Measurements from ENCODE around the gene MFRP.
A peak's percentile ranks its signal among the peaks of the same experiment; 100 is the strongest.

Gene MFRP

DNA sequence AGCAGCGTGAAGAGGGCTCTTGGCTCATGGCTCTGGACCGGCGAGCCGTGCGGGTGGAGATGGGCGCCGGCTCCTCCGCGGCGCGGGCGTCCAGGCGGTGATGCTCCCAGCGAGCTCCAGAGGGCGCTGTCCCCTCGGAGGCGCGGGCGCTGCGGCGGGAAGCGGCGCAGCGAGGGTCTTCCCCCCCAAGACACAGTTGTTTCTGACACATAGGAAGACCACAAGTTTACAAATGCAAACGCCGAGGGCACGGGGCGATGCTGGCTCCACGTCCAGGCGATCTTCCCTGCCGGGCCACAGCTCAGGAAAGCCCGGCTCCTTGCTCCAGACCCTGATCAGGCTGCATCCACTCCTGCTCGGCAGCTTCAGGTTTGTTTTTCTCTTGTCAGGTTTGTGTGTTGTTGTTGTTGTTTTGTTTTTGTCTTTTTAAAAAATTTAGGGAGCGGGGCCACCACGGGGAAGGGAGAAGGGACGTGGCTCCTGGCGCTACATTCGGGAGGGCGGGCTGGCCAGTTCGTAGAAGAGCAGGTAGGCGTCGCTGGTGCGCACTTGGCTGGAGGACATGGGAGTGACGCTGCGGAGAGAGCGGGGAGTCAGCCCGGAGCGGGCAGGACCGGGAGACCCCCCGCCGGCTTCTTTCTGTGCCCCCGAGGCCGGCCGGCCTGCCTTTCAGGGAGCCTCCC is 10.0 kb upstream of the MFRP start:
- DNase-seq, result peak; percentile 64

DNA sequence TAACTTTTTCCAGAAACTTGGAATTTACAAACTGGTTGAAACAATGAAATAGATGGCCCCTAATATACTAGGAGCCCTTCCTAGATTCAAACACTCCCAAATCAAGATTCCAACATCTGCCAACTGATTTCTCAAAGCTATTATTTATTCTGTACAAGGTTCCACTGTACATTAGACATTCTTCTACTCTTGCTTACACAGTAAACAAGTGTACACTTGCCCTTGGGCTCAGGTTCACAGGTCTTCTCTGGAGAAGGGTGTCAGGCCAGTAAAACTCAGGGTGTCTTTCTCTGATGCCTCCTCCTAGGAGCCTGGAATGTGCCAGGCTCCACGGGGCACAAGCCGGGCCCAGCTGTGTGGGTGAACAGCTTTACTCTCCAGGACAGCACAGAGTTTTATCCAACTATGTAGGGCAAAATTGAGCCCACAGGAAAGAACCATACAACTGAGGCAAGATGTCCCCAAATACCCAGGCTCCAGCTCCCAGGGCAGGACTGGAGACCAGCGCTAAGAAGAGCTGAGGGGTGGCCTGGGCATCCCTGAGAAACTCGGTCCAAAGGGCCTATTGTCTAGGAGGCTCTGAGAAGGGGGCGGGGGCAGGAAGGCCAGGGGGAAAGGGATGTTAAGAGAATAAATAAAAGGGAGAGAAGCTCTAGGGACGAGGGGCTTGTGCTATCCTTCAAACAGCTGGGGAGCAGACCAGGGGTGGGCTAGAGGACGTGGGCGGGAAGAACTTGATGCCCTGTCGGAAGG is 8.8 kb upstream of the MFRP start:
- no peak for DNase-seq

DNA sequence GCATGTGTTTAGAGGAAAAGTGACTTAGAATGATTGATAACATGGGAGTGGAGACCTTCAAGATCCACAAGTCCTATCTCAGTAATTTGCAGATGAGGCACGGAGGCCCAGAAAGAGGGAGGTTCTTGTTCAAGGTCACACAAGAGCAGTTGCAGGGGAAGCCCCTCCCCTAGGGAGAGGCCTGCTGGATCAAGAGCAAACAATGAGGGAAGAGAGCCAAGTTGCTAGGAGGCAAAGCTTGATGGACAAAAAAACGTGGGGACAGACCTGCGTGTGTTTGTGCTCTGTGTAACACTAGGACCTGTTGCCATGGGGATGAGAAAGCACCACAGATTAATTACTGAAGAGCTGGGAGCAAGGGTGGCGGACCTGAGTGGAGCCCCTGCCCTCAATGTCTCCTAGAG is 6.4 kb upstream of the MFRP start:
- no peak for DNase-seq

DNA sequence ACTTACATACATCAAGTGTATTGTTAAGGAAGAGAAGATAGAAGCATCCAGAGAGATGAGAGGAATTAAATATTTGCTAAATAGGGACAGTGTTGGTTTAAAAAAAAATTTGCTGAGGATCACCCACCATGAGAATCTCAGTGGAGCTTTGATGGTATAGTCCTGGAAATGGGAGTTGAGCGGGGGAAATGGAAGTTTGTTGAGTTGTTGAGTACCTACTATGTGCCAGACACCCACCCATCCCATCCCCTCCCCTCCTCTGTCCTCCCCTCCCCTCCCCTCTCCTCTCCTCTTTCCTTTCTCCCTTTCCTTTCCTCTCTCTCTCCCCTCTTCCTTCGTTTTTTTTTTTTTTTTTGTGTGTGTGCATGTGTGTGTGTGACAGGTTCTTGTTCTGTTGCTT is 4.7 kb upstream of the MFRP start:
- no peak for DNase-seq

DNA sequence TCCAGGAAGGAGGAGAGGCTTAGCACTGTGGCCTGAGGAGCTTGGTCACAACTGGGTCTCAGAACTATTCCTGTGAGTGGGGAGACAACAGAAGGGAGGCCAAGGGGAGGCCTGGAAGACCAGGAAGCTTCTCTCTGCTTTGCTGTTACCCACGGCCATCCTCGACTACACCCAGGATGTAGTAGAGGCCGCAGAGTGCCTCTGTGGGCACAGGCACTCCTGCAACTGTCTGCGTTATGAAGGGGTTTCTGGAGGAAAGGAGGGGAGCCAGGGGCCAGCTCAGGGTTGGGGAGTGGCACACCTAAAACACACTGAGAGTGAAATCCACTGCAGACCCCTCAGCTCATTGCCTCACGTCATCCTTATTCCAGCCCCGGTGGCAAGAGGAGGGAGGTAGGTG is 3.8 kb upstream of the MFRP start:
- DNase-seq, result no peak

DNA sequence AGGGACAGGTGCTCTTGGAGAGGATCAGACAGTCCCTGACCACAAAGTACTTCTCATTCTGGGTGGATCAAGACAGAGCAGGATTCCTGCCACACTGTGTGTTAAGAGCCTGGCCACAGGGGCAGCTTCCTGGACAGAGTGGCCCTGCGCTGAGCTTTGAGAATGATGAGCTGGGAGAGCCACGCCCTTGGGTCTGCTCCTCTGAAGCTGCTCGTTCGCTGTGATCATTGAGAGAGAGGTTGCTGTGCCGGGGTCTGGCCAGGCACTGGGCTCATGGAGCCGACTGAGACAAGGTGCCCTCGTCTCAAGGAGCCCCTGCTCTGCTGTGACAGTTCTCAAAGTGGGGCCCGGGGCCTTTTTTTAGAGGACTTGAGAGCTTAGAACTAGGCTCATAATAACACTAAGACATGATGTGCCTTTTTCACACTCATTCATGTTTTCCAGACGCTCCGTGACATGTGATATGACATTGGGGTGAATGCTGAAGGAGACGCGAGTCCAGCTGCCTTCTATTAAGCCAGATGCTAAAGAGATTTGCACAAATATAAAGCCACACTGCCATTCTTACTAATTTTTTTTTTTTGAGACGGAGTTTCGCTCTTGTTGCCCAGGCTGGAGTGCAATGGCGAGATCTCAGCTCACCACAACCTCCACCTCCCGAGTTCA is 1.6 kb upstream of the MFRP start:
- no peak for DNase-seq

DNA sequence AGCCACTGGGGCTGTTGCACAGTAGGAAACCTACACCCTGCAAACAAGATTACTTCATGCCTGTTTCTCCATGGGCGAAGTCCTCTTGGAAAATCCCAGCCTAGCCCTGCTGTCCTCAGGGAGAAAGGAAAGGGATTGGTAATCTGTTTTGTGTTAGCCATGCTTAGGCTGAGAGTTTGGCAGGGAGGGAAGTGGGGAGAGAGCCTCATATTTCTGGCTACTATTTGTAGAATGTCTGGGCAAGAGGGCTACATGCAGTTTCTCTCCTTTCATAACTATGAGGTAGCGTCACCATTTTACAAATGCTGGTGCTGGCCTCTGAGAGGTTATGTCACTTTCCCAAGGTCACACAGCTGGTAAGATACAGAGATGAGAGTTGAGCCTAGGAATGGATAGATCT is 737 bp upstream of the MFRP start:
- DNase-seq, result no peak

DNA sequence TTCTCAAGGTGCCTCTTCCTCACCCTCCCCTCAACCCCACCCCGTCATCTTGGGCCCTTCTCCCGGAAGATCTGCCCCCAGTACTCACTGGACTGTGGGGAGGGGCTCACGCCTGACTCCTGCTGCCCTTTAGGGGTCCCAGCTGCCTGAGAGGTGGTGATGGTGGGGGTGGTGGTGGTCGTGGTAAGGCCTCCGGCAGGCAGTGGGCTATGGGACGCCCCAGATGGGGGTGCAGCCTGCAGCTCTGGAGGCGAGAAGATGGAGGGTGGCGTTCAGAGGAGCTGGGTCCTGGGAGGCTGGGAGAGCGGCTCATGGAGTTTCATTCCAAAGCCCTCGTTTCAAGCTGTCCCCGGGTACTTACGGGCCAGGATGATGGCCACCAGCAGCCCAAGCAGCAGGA is 820 bp downstream of the MFRP start:
- no peak for DNase-seq

DNA sequence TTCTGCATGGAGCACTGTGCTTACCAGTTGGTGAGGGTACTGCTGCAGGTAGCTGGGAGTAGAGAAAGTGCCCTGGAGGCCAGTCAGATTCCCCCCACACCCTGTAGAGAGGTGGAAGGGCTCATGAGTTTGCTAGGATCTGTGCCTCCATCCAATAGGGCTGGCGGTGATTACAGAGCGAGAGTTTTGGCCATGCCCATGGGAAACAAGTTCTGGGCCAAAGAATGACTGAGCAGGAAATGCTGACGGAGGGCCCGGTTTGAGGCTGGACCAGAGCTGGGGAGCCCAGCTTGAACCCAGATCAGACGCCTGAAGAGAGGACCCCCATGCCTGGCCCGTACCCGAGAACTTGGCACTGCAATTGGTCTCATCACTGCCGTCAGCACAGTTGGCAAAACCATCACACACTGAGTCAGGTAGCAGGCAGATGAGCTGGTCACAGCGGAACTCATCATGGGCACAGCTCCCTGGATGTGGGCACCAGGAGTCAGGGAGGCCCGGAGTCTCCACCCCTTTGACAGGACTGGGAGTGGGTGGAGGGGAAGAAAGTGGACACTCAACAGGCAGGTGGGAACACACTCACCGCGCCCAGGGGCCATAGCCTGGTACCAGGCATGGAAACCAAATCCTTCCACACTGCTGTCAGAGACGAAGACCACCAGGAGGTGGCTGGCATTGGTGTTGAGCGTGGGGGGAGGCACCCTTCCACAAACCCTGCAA is 2.1 kb downstream of the MFRP start:
- DNase-seq, result no peak

DNA sequence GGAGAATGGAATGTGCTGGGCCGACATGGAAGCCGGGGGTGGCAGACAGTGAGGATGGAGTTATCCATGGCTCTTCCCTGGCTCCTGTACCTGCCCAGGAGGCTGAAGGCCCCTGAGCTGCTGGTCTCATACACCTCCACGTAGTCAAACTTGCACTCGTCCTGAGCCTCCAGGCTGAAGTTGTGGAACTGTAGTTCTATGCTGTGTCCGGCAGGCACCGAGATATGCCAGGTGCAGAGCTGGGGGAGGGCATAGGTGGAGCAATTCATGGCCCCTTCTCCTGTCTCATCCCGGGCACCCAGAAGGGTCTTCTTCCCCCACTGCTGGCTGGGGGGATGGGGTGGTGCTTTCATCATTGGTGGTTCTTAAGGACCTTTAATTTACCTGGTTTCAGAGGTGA is 2.8 kb downstream of the MFRP start:
- no peak for DNase-seq

DNA sequence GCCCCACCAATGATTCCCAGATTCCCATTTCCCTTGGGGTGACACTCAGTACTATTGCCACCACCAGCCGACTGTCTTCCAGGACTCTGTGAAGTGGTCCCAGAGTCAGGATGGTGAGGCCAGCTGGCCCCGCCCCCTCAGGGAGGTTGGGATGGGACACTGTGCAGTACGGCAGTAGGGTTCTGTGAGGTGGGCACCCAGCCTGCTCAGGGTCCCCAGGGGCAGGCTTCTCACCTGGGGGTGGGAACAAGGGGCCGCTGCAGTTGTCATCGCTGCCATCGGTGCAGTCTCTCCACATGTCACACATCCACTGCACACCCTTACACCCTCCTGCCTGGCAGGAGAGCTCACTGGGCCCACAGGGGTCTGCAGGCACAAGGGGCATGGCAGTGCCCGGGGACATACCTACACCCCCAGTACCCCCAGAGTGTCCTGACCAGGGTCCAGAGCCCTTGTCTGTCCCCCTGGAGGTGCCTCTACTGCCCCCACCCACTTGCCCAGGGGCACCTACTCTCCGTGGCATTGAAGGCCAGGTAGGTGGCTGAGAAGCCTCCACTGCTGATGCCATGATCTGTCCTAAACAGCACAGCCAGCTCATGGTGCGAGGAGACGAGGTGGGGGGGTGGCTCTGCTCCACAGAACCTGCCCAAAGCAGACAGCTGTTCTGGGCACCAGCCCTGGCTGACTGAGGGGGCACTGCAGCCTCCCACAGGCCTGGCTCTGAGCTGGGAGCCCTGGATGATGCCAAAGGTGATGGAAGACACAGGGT is 4.0 kb downstream of the MFRP start:
- no peak for DNase-seq

DNA sequence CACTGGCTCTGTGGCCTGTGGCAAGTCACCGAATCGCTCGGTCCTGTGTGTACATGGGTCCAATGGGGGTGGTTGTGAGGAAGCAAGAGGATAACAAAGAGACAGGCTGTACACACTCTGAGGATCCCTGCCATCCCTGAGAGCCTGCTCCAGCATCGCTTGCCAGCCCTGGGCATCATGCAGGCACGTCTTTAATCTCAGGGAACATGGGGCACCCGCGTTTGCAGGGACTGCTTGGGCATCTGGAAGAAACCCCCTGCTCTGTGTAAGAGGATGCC is 4.5 kb downstream of the MFRP start:
- DNase-seq, result no peak

DNA sequence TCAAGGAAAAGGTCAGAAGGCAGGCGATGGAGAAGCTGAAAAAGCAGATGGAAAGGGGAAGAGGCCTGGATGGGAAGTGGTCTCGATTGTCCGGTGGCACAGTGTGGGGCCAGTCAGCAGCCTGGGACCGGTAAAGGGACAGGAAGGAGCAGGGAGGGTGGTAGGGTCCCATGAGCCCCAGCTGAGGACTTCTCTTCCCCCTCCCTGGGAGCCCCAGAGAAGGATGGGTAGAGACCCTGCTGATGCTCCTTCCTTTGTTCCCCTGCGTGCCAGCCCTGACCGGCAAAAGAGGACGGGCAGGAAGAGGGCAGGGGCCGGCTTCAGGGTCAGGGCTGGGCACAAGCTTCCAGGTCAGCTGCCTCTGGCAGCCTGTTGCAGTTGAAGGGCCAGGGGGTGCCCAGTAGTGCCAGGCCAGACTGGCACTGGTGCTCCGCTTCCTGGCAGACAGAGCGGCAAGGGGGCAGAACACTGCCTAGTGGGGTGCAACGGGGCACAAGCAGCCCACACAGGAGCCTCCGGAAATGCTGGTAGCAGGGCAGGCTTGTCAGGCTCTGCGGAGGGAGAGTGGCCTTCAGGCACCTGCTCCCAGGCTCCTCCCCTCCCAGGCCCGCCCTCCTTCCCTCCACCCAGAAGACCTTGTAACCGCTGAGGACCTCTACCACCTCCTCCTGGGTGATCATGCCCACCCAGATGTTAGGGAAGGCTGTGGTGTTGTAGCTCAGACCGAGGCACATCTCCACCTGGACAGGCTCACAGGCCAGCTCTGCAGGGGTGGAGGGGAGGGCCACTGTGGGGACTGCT is 5.1 kb downstream of the MFRP start:
- DNase-seq, result no peak

DNA sequence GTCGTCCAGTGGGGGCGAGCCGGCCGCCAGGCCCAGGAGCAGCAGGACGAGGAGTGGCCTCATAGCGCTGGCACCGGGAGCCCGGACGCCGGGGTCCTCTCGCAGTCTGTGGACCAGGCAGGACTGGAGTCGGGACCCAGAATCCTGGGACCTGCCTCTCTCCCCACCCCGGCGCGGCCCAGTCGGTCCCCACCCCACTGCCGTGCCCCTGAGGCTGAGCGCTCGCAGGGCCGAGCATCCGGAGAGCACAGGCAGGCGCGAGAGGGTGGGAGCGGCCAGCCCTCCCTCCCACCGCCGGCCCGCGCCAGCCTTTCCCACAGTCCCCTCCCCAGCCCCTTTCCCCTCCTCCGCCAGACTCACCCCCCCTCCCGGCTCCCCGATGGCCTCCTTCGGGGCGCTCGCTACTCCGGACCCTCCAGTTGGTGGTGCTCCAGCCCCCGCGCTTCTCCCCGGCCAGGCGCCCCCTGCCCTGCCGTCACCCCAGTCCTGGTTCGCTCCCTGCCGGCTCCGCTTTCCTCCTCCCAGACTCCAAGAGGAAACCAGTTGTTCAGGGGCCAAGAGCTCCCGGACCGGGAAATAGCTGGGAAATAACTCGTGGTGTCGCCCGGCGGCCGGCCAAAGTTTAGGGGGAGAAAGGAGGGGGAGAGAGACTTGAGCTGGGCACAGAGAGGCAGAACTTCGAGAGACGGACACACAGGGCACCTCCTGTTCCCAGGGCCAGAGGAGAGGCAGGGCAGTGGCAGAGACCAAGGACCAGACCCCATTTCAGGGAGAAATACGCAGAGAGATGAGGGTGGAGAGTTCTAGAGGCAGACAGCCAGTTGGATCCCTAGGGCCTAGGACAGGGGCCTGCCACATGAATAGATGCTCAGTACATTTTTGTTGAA is 5.9 kb downstream of the MFRP start, which contains the start of gene C1QTNF5:
TSS of gene C1QTNF5 (minus strand) at position 549 of the 887 bp plus-strand sequence. CDS start at position 63, 486 bp downstream.
- no peak for DNase-seq

DNA sequence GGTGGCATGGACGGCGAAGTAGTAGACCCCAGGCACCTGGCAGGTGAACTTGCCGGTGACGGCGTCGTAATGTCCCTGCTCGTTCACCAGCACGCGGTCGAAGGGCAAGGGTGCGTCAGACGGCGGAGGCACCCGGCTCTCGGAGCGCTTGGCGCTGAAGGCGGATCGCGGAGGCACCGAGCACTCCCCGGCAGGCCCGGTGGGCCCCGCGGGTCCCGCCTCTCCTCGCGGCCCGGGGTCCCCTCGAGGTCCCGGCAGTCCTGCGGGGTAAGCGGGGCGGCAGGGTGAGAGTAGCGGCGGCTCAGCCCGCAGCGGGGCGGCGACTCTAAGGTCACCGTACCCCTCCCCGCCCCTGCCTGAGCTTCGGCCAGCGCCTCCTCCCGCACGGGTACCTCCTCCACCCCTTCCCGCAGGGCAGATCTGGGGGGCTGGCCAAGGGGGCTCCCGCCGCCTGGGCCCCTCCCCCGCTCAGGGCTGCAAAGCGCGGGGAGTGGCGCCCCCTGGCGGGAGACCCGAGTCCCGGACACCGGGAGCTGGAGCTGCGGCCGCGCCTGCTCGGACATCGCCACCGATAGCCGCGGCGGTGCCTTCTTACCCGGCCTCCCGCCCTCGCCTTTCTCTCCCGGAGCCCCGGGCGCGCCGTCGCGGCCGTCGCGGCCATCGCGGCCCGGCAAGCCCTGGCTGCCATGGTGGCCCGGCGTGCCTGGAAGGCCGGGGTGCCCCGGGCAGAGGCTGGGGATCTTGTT is 6.7 kb downstream of the MFRP start:
- no peak for DNase-seq

DNA sequence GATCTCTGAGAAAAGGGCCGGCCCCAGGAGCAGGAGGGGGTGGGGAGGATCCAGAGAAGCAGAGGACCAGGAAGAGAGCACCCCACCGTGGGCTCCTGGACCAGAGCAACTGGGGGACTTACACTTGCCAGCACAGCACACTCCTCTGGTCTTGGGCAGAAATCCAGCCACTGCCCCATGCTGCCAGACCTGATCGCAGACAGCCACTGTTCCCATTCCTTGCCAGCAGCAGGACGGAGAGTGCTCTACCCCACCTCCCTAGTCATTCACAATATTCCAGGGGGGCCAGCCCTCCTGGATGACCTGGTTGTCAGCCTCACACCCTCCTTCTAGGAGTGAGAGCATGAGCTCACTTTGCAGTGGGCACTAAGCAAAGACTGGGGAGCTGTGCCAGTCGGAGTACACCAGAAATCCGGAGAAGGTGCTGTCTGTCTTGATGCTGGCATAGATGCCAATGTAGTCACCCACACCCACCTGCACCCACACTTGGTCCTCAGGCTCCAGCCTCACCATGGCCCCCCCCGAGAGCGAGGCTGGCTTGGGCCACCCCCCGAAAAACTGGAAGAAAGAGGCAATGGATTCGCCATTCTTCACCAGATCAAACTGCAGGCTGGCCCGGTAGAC is 7.4 kb downstream of the MFRP start:
- no peak for DNase-seq

DNA sequence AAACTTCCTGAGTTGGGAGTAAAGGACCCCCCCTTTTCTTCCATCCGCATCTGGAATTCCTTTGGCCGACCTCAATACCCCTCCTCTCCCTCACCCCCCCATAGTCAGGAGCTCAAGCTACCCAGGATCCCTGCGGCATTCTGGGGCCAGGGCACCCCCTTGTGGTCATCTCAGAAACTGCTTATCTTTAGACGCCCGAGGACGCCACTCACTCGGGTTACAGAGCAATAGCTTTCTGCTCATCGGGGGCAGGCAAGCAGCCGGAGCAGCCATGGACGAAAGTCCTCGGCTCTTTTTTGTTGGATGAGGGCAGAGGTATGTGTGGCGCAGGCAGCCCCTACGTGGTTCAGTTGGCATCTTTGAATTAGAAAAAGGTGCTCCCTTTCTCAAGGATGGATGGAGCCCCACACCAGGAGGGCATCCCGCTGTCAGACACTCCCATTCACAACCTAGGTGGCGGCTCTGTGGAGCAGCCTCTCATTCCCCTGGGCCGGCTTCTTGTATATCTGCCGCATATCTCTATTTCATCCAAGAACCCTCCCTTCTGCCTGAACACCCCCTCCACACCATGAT is 8.1 kb downstream of the MFRP start:
- DNase-seq, result peak; percentile 46

DNA sequence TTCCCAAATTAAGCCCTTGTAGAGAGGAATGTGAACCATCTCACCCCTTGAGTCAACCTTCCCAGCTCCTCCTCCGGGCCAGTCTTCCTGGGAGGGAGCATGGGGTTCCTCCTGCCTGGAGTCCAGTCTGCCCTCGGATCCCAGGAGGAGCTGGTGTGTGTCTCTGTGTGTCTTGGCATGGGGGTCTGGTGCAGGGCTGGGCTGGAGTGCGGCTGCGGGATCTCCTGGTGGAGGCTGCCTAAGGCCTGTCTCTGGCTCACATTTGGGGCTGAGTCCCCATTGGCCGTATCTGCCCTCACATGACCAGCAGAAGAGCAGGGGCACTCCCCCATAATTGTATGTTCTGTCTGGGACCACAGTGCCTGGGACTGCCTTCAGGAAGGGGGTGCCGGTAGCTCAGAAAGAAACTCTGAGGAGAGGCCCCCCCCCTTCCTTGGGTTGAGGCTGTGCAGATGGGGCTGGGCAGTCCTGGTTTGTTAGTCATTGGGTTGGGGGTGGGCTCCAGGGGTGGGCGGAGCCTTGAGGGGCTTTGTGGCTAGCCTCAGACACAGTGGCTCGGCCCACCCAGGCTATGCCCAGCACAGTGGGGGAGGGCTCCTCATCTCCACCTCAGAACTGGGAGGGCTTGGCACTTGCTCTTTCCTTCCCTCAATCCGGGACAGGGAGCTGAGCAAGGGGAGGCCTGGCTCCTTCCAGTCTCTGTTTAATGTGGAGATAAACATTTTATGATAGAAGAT is 8.8 kb downstream of the MFRP start:
- DNase-seq, result no peak

Measured in stimulated activated naive CD4-positive, alpha-beta T cell treated with Interleukin-2 at 50 U/mL for 16 hours (primary cell).